Naive B cell (primary cell): ENCODE measurements around the gene JPH2. TPM values are rescaled to one million over a fixed set of nuclear protein-coding genes. Genes with fewer than 3 reads are reported as not detected.
A peak's percentile ranks its signal among the peaks of the same experiment; 100 is the strongest.

Experiments
- ATAC-seq, 2 donors: fragments of 150-1000 bp; cut with Tn5 transposase; 2 replicates each; pipeline ENCODE4 v1.10.0; 2021; ENCODE audit warnings: low read depth in 2 of 2, mild to moderate bottlenecking in 2 of 2, moderate library complexity in 2 of 2
- DNase-seq: peaks from one replicate; pipeline ENCODE4 v3.0.0; 2022
- H3K27ac Mint-ChIP-seq, 6 donors: one replicate each; pipeline ENCODE4 v1.8.0; 2020 to 2022; ENCODE audit warnings: mild to moderate bottlenecking in 6 of 6, mixed read lengths in 6 of 6, moderate library complexity in 5 of 6, inconsistent platforms in 2 of 6
- H3K27me3 Mint-ChIP-seq, 3 donors: one replicate each; pipeline ENCODE4 v1.8.0; 2021 to 2022; ENCODE audit warnings: mixed read lengths in 3 of 3, mild to moderate bottlenecking in 1 of 3
- H3K36me3 Mint-ChIP-seq, 2 donors: one replicate each; pipeline ENCODE4 v1.8.0; 2020 to 2022; ENCODE audit warnings: mixed read lengths in 2 of 2, inconsistent platforms in 1 of 2, mild to moderate bottlenecking in 1 of 2
- H3K4me1 Mint-ChIP-seq, 3 donors: one replicate each; pipeline ENCODE4 v1.8.0; 2020 to 2022; ENCODE audit warnings: mixed read lengths in 3 of 3, inconsistent platforms in 1 of 3, mild to moderate bottlenecking in 1 of 3, moderate library complexity in 1 of 3
- H3K4me3 Mint-ChIP-seq, 8 donors: one replicate each; pipeline ENCODE4 v1.8.0; 2020 to 2022; ENCODE audit warnings: mild to moderate bottlenecking in 8 of 8, mixed read lengths in 8 of 8, moderate library complexity in 8 of 8, inconsistent platforms in 2 of 8
- H3K9me3 Mint-ChIP-seq, 7 donors: one replicate each; pipeline ENCODE4 v1.8.0; 2020 to 2022; ENCODE audit warnings: mixed read lengths in 7 of 7, mild to moderate bottlenecking in 5 of 7, inconsistent platforms in 2 of 7, moderate library complexity in 1 of 7
- polyA plus RNA-seq, 6 donors: library from polyadenylated mRNA; unstranded; fragments of 300-500 nt; fragmentation: Illumina TruSeq; gene quantifications; one replicate each; pipeline ENCODE4 v1.2.3, GENCODE V29; 2021; ENCODE audit warnings: low read depth in 6 of 6

Gene JPH2
- polyA plus RNA-seq, 6 donors from 2014 or later: not detected

DNA sequence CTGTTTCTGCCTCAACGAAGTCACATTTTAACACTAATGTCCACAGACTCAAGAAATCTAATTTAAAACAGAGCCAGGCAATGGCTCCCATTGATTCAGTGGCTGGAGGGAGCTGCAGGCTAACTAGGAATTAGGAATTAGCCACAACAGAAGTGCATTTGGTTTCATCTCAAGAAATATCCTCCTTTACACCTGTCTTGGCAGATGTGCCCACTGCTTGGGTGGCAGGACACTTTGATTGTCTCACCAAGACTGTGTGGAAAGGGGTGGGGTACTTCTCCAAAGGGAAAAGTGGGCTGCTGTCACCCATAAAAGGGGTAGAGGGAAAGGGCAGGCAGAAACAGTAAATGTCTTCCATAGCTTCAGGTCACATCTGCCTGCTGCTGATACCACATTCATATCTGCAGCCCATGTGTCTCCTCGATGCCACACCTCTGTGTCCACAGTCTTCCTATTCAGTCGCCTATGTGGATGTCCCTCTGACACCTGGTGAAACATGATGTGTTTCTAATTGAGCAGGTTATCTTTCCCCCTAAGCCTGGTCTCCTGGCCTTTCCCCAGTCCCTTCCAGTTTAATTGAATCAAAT is 34.5 kb upstream of the JPH2 start:
- Mint-ChIP-seq H3K27ac (no peak overlapping the region), H3K9me3 (no peaks in the 10 kb centered on the region), H3K4me1 (peaks cover 28 to 32% (median 28%) of the 10 kb centered on the region in 3 donors), H3K36me3 (no peaks in the 10 kb centered on the region), H3K27me3 (no peaks in the 10 kb centered on the region), H3K4me3 (no peak overlapping the region)
- ATAC-seq: no peak
- no peak for DNase-seq

DNA sequence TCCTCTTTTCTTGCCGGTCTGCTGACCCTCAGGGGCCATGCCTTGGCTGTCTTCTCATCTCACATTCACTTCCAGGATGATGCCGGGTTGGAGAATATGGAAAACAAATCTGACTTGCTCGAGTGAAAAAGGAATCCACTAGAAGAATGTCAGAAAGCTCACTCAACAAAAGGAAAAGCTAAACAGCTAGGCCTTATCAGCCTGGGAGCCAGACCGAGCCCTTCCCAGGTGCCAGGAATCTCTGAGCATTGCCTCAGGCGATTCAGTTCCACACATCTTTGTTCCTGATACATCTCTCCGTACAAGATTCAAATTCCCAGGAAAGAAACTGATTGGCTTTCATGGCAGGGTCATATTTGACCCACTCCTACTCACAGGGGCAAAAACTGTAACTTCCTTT is 32.8 kb upstream of the JPH2 start:
- Mint-ChIP-seq H3K27ac (peak overlapping the region in 2 of 6 donors; percentile 0 to 35), H3K36me3 (peaks cover 7 to 8% of the 10 kb centered on the region in 2 donors), H3K9me3 (no peaks in the 10 kb centered on the region), H3K4me1 (peaks cover 40 to 43% (median 40%) of the 10 kb centered on the region in 3 donors), H3K27me3 (no peaks in the 10 kb centered on the region), H3K4me3 (peak overlapping the region in 2 of 8 donors; percentile 10 to 71)
- DNase-seq (no peak), ATAC-seq (no peak)

DNA sequence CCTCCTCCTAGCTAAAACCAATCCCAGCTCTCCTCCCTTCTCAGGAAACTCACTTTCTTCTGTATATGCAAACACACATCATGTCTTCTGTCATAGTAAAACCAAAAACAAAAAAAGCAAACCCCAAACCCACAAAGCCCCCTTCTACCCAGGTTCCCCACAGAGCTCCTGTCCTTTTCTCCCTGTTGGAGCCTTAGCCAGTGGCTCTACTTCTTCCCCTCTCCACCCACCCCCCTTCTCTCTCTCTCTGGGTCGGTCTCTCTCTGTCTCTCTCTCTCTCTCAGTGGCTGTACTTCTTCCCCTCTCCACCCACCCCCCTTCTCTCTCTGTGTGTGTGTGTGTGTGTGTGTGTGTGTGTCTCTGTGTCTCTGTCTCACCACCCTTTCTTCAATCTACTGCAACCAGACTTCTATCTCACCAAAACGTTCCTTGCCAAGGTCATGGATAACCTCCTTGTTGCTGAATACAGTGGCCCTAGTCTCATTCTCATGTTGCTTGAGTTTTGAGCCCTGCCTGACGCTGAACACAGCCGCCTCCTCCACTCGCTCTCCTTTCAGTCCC is 32.3 kb upstream of the JPH2 start:
- Mint-ChIP-seq H3K4me3 (peak overlapping the region in 3 of 8 donors; percentile 1 to 61 (median 46)), H3K27me3 (no peaks in the 10 kb centered on the region), H3K36me3 (peaks cover 7 to 8% of the 10 kb centered on the region in 2 donors), H3K27ac (peak overlapping the region in 5 of 6 donors; percentile 0 to 63 (median 44)), H3K9me3 (no peaks in the 10 kb centered on the region), H3K4me1 (peaks cover 41 to 43% (median 42%) of the 10 kb centered on the region in 3 donors)
- DNase-seq (no peak), ATAC-seq (no peak)

DNA sequence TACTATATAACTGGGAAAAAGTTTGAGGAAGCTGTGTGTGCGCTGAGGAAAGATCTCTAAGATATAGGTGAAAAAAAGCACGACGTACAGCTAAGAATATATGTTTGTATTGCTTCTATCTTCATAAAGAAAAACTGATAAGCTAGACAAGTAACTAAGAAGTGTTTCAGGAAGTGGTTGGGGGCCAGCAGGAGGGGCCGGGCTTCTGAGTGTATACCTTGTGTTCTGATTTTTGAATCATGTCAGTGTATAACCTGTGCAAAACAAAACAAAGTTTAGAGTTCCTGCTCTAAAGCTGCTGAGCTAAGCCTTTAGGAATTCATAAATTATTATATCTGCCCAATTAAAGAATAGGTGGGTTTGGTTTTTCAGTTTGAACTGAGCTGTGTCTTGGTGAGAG is 31.5 kb upstream of the JPH2 start:
- peak overlapping the region in 2 of 6 donors; percentile 4 to 5 for H3K27ac Mint-ChIP-seq
- ATAC-seq (peak in 1 of 2 donors; percentile 27), DNase-seq (no peak)
- no peaks in the 10 kb centered on the region for H3K27me3 Mint-ChIP-seq
- H3K9me3 Mint-ChIP-seq: no peaks in the 10 kb centered on the region
- peaks cover 41 to 43% (median 42%) of the 10 kb centered on the region in 3 donors for H3K4me1 Mint-ChIP-seq
- peaks cover 7 to 8% of the 10 kb centered on the region in 2 donors for H3K36me3 Mint-ChIP-seq
- peak overlapping the region in 6 of 8 donors; percentile 16 to 81 (median 62) for H3K4me3 Mint-ChIP-seq

- peak; percentile 49 to 54 for ATAC-seq
- Mint-ChIP-seq H3K27ac (peak overlapping the region in 4 of 6 donors; percentile 28 to 77 (median 50)), H3K27me3 (no peaks in the 10 kb centered on the region), H3K36me3 (peaks cover 7 to 8% of the 10 kb centered on the region in 2 donors), H3K9me3 (no peaks in the 10 kb centered on the region), H3K4me3 (peak overlapping the region; percentile 5 to 82 (median 62)), H3K4me1 (peaks cover 41 to 43% (median 43%) of the 10 kb centered on the region in 3 donors)
- peak; percentile 54 for DNase-seq
Measured at GRCh38 chr20:44217342-44218092, 30.5 kb upstream of the JPH2 start.

DNA sequence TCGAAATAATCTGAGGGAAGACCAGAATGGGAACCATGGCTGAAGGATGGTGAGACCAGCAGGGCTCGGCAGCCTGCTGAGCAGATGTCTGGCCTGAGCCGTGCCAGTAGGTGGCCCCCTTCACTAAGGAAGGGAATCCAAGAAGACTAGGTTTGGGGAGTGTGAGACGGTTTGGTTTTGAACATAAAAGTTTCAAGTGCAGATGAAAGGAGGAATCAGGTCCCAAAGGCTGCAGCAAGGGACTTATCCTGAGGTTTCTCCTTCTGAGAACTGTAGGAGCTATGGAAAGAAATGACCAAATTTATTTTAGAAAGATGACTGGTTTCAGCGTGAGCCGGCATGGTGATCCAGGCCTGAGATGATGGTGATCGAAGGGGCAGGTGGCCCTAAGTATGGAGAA is 28.1 kb upstream of the JPH2 start:
- Mint-ChIP-seq H3K4me1 (peaks cover 47 to 61% (median 56%) of the 10 kb centered on the region in 3 donors), H3K4me3 (peak overlapping the region in 3 of 8 donors; percentile 8 to 50 (median 12)), H3K9me3 (no peaks in the 10 kb centered on the region), H3K27me3 (no peaks in the 10 kb centered on the region), H3K27ac (peak overlapping the region in 4 of 6 donors; percentile 24 to 59 (median 46)), H3K36me3 (peaks cover 7 to 8% of the 10 kb centered on the region in 2 donors)
- DNase-seq (peak; percentile 58), ATAC-seq (no peak)

GRCh38 chr20:44212792-44213191 is 25.8 kb upstream of the JPH2 start:
- Mint-ChIP-seq H3K27ac (peak overlapping the region in 5 of 6 donors; percentile 67 to 100 (median 99)), H3K36me3 (peaks cover 7 to 8% of the 10 kb centered on the region in 2 donors), H3K4me1 (peaks cover 52 to 60% (median 53%) of the 10 kb centered on the region in 3 donors), H3K4me3 (peak overlapping the region in 2 of 8 donors; percentile 25 to 26), H3K27me3 (no peaks in the 10 kb centered on the region), H3K9me3 (no peaks in the 10 kb centered on the region)
- ATAC-seq: no peak
- DNase-seq: no peak

- DNase-seq: peak; percentile 19
- H3K27ac Mint-ChIP-seq: peak overlapping the region; percentile 98 to 100 (median 99)
- H3K27me3 Mint-ChIP-seq: no peaks in the 10 kb centered on the region
- H3K4me3 Mint-ChIP-seq: peak overlapping the region; percentile 92 to 100 (median 98)
- no peak for ATAC-seq
- peaks cover 52 to 65% (median 57%) of the 10 kb centered on the region in 3 donors for H3K4me1 Mint-ChIP-seq
- peaks cover 8 to 9% of the 10 kb centered on the region in 2 donors for H3K36me3 Mint-ChIP-seq
- no peaks in the 10 kb centered on the region for H3K9me3 Mint-ChIP-seq
Measured at GRCh38 chr20:44211177-44212039, 24.4 kb upstream of the JPH2 start.

- H3K27ac Mint-ChIP-seq: peak within 1 kb of the TSS; percentile 98 to 100 (median 99)
- H3K36me3 Mint-ChIP-seq: peaks cover 11 to 13% of the 10 kb centered on the region in 2 donors
- DNase-seq: peak; percentile 99
- peak within 1 kb of the TSS; percentile 92 to 100 (median 98) for H3K4me3 Mint-ChIP-seq
- no peaks in the 10 kb centered on the region for H3K27me3 Mint-ChIP-seq
- no peaks in the 10 kb centered on the region for H3K9me3 Mint-ChIP-seq
- ATAC-seq: peak; percentile 78 to 80
- peaks cover 48 to 64% (median 55%) of the 10 kb centered on the region in 3 donors for H3K4me1 Mint-ChIP-seq
Measured at GRCh38 chr20:44210406-44211176, 23.6 kb upstream of the JPH2 start, which contains the start of gene OSER1. OSER1 (minus strand) TSS chr20:44210771; CDS start chr20:44206957, 3,814 bp downstream.

GRCh38 chr20:44209686-44210405 is 22.9 kb upstream of the JPH2 start:
- Mint-ChIP-seq H3K4me3 (peak overlapping the region; percentile 92 to 100 (median 98)), H3K27me3 (no peaks in the 10 kb centered on the region), H3K9me3 (no peaks in the 10 kb centered on the region), H3K27ac (peak overlapping the region; percentile 98 to 100 (median 99)), H3K36me3 (peaks cover 4 to 7% of the 10 kb centered on the region in 2 donors), H3K4me1 (peaks cover 42 to 58% (median 48%) of the 10 kb centered on the region in 3 donors)
- DNase-seq (no peak), ATAC-seq (no peak)

- no peaks in the 10 kb centered on the region for H3K9me3 Mint-ChIP-seq
- no peaks in the 10 kb centered on the region for H3K27me3 Mint-ChIP-seq
- no peak for DNase-seq
- peaks cover 4 to 7% of the 10 kb centered on the region in 2 donors for H3K36me3 Mint-ChIP-seq
- peak overlapping the region; percentile 84 to 100 (median 99) for H3K27ac Mint-ChIP-seq
- peaks cover 45 to 61% (median 47%) of the 10 kb centered on the region in 3 donors for H3K4me1 Mint-ChIP-seq
- ATAC-seq: no peak
- H3K4me3 Mint-ChIP-seq: peak overlapping the region; percentile 92 to 100 (median 98)
Measured at GRCh38 chr20:44208770-44209169, 21.8 kb upstream of the JPH2 start.
